HG02970 (cell line): ENCODE data around the gene NAPB.

Experiments
- ATAC-seq: cut with Tn5 transposase; IDR thresholded peaks from one replicate; pipeline ENCODE4 v1.9.1; 2021; ENCODE audit warnings: mild to moderate bottlenecking, moderate library complexity, moderate number of reproducible peaks; ENCODE audit not compliant: unreplicated experiment, low FRiP score

The NAPB gene

GRCh38 chr20:23408957-23409356, 12.3 kb downstream of the NAPB start:
- ATAC-seq: no peak

- ATAC-seq: no peak
These were observed 13.4 kb downstream of the NAPB start for GRCh38 chr20:23407781-23408464.

- ATAC-seq: no peak
These were observed 14.4 kb downstream of the NAPB start for GRCh38 chr20:23406880-23407279.

GRCh38 chr20:23404196-23404595, 17.1 kb downstream of the NAPB start:
- no peak for ATAC-seq

GRCh38 chr20:23403751-23404150, 17.5 kb downstream of the NAPB start:
- no peak for ATAC-seq

- no peak for ATAC-seq
These were observed 20.2 kb downstream of the NAPB start for GRCh38 chr20:23401051-23401450.

GRCh38 chr20:23399568-23400241, 21.6 kb downstream of the NAPB start:
- no peak for ATAC-seq

- no peak for ATAC-seq
These were observed 23.3 kb downstream of the NAPB start for GRCh38 chr20:23397961-23398360.

GRCh38 chr20:23396950-23397627, 24.2 kb downstream of the NAPB start:
- no peak for ATAC-seq

- no peak for ATAC-seq
These were observed 27.1 kb downstream of the NAPB start for GRCh38 chr20:23393996-23394775.

- ATAC-seq: no peak
These were observed 29.5 kb downstream of the NAPB start for GRCh38 chr20:23391707-23392310.

GRCh38 chr20:23390091-23390774, 31.1 kb downstream of the NAPB start:
- no peak for ATAC-seq

- ATAC-seq: no peak
These were observed 34.2 kb downstream of the NAPB start for GRCh38 chr20:23387118-23387443.

GRCh38 chr20:23386304-23387117, 34.8 kb downstream of the NAPB start:
- ATAC-seq: no peak

GRCh38 chr20:23381876-23382275, 39.4 kb downstream of the NAPB start:
- no peak for ATAC-seq

GRCh38 chr20:23379772-23380171, 41.5 kb downstream of the NAPB start:
- ATAC-seq: no peak

- ATAC-seq: no peak
These were observed 45.5 kb downstream of the NAPB start for GRCh38 chr20:23375827-23376226.

- no peak for ATAC-seq
These were observed 46.8 kb downstream of the NAPB start for GRCh38 chr20:23374441-23374840.

- no peak for ATAC-seq
These were observed 49.8 kb downstream of the NAPB start for GRCh38 chr20:23371496-23371895.
